Measurements from ENCODE around the gene GRIN2A. TPM values are rescaled to one million over a fixed set of nuclear protein-coding genes. Genes with fewer than 3 reads are reported as not detected.

Gene GRIN2A
- polyA plus RNA-seq, 1 donor from 2014 or later = 0.11 TPM

DNA sequence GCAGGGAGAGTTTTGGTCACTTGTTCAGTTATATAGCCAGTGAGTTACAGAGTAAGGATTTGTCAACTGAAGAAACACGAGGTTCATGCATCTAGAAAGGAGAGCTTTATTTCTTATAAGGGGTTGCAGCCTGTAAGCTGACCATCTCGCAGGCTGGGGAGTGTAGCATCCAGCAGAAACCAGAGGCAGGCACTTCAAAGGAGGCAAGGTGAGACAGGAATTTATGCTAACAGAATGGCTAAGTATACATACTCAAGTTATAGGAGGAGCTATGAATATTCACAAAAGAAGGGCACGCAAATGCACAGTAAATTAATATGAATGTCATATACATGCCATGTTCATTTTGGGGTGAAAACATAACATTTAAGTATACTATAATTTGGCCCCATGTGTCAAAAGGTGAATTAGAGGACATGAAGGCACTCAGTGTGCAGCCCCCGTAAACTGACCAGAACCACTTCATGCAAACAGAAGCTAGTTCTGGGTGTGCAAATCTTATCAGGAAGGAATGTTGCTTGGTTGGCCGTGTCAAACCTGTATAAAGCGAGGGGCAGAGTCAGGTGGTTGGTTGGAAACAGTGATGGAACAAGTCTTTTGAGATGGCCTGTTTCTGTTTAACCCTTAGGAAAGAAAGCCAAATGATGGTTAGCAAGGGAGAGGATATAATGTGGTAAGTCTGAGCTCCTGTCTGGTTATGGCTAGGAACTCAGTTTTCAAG is 97.0 kb downstream of the GRIN2A start:
- Histone ChIP-seq H3K79me2 (replicated peaks; ENCODE audit: insufficient read depth, low read length) (no peaks in the 10 kb centered on the region), H3F3A (ENCODE audit: insufficient read depth, low read length, poor library complexity, severe bottlenecking) (no peaks in the 10 kb centered on the region), H3K4me2 (ENCODE audit: low read length) (no peak overlapping the region), H3K36me3 (ENCODE audit: insufficient read depth, low read length) (no peaks in the 10 kb centered on the region), H3K27me3 (ENCODE audit: insufficient read depth, low read depth, low read length) (no peaks in the 10 kb centered on the region), H3K27ac (ENCODE audit: low read length) (no peak overlapping the region), H3K9ac (ENCODE audit: low read length) (no peak overlapping the region), H3K9me3 (ENCODE audit: low read length) (no peaks in the 10 kb centered on the region), H3K9me2 (ENCODE audit: insufficient read depth, low read length) (no peaks in the 10 kb centered on the region), H2AFZ (ENCODE audit: low read depth, low read length) (no peak overlapping the region), H4K20me1 (ENCODE audit: insufficient read depth) (no peaks in the 10 kb centered on the region), H3K4me3 (ENCODE audit: low read length) (no peak overlapping the region)
- TF ChIP-seq EZH2 (IDR thresholded peaks at IDR 0.05; ENCODE audit: borderline replicate concordance, insufficient read depth, low read length, poor library complexity, severe bottlenecking) (no peak), RAD21 (conservative IDR thresholded peaks at IDR 0.05) (no peak), TAF1 (IDR thresholded peaks at IDR 0.05; ENCODE audit: low read depth) (no peak), SMC3 (conservative IDR thresholded peaks at IDR 0.05; ENCODE audit: poor library complexity) (no peak), EP300 (conservative IDR thresholded peaks at IDR 0.05; ENCODE audit: poor library complexity, severe bottlenecking) (no peak)
- TF ChIP-seq, protein P1, sequence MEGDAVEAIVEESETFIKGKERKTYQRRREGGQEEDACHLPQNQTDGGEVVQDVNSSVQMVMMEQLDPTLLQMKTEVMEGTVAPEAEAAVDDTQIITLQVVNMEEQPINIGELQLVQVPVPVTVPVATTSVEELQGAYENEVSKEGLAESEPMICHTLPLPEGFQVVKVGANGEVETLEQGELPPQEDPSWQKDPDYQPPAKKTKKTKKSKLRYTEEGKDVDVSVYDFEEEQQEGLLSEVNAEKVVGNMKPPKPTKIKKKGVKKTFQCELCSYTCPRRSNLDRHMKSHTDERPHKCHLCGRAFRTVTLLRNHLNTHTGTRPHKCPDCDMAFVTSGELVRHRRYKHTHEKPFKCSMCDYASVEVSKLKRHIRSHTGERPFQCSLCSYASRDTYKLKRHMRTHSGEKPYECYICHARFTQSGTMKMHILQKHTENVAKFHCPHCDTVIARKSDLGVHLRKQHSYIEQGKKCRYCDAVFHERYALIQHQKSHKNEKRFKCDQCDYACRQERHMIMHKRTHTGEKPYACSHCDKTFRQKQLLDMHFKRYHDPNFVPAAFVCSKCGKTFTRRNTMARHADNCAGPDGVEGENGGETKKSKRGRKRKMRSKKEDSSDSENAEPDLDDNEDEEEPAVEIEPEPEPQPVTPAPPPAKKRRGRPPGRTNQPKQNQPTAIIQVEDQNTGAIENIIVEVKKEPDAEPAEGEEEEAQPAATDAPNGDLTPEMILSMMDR (IDR thresholded peaks at IDR 0.05; ENCODE audit: poor library complexity, severe bottlenecking) = no peak

DNA sequence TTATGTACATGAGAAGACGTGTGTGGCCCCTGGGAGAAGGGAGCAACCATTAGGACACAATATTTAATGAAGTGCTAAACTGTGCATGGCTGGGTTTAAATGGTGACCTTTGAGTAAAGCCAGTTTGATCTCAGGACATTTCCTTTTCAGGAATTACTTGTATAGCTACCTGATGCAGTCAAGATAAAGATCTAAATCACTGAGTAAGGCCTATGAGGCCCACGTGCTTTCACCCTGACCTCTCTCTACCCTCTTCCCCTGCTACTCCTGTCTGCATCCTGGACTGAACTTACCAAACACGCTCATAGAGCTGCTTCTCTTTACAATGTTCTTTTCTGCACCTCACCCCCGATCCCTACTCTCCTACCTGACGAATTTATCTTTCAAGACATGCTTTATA is 98.9 kb downstream of the GRIN2A start:
- Histone ChIP-seq H3K4me2 (ENCODE audit: low read length) (no peak overlapping the region), H3F3A (ENCODE audit: insufficient read depth, low read length, poor library complexity, severe bottlenecking) (no peaks in the 10 kb centered on the region), H3K9ac (ENCODE audit: low read length) (no peak overlapping the region), H3K9me3 (ENCODE audit: low read length) (no peaks in the 10 kb centered on the region), H3K4me3 (ENCODE audit: low read length) (no peak overlapping the region), H4K20me1 (ENCODE audit: insufficient read depth) (no peaks in the 10 kb centered on the region), H2AFZ (ENCODE audit: low read depth, low read length) (no peak overlapping the region), H3K79me2 (replicated peaks; ENCODE audit: insufficient read depth, low read length) (no peaks in the 10 kb centered on the region), H3K9me2 (ENCODE audit: insufficient read depth, low read length) (no peaks in the 10 kb centered on the region), H3K36me3 (ENCODE audit: insufficient read depth, low read length) (no peaks in the 10 kb centered on the region), H3K27me3 (ENCODE audit: insufficient read depth, low read depth, low read length) (no peaks in the 10 kb centered on the region), H3K27ac (ENCODE audit: low read length) (no peak overlapping the region)
- TF ChIP-seq RAD21 (conservative IDR thresholded peaks at IDR 0.05) = no peak

DNA sequence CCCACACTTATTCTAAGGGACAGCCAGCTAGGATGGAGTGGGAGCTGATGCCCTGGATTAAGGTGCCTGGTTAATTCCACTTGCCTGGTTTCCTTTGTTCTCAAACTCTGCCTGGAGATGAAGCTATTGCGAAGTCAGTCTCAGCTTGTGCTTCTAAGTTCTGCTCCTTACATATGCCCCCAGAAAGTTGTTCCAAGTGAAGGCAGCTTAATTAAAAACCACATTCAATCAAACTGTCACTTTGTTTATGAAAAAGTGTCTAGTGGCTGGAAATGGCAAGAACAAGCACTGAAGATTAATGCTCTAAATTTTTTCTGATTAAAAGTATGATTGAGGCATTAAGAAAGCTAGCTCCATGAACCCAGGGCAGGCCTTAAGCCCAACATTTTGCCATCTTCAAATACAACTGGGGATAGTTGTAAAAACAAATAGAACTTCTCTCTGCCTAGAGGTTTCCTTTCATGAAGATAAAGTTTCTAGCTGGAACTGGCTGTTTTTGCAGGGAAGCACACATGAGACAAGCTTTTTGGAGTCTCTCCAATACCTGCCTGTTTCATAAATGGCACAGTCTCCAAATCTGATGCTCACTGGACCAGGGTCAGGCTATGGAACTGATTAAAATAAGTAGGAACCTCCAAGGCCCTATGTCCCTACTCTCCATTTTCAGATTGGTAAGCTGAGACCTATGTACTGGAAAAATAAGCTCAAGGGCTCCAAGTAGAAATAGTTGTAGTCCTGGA is 100.9 kb downstream of the GRIN2A start:
- Histone ChIP-seq H3K4me3 (ENCODE audit: low read length) (no peak overlapping the region), H3K27me3 (ENCODE audit: insufficient read depth, low read depth, low read length) (no peaks in the 10 kb centered on the region), H2AFZ (ENCODE audit: low read depth, low read length) (no peak overlapping the region), H3K27ac (ENCODE audit: low read length) (no peak overlapping the region), H3K79me2 (replicated peaks; ENCODE audit: insufficient read depth, low read length) (no peaks in the 10 kb centered on the region), H3K4me2 (ENCODE audit: low read length) (no peak overlapping the region), H4K20me1 (ENCODE audit: insufficient read depth) (no peaks in the 10 kb centered on the region), H3K9me2 (ENCODE audit: insufficient read depth, low read length) (no peaks in the 10 kb centered on the region), H3K36me3 (ENCODE audit: insufficient read depth, low read length) (no peaks in the 10 kb centered on the region), H3F3A (ENCODE audit: insufficient read depth, low read length, poor library complexity, severe bottlenecking) (no peaks in the 10 kb centered on the region), H3K9me3 (ENCODE audit: low read length) (no peaks in the 10 kb centered on the region), H3K9ac (ENCODE audit: low read length) (no peak overlapping the region)
- TF ChIP-seq, protein P2, sequence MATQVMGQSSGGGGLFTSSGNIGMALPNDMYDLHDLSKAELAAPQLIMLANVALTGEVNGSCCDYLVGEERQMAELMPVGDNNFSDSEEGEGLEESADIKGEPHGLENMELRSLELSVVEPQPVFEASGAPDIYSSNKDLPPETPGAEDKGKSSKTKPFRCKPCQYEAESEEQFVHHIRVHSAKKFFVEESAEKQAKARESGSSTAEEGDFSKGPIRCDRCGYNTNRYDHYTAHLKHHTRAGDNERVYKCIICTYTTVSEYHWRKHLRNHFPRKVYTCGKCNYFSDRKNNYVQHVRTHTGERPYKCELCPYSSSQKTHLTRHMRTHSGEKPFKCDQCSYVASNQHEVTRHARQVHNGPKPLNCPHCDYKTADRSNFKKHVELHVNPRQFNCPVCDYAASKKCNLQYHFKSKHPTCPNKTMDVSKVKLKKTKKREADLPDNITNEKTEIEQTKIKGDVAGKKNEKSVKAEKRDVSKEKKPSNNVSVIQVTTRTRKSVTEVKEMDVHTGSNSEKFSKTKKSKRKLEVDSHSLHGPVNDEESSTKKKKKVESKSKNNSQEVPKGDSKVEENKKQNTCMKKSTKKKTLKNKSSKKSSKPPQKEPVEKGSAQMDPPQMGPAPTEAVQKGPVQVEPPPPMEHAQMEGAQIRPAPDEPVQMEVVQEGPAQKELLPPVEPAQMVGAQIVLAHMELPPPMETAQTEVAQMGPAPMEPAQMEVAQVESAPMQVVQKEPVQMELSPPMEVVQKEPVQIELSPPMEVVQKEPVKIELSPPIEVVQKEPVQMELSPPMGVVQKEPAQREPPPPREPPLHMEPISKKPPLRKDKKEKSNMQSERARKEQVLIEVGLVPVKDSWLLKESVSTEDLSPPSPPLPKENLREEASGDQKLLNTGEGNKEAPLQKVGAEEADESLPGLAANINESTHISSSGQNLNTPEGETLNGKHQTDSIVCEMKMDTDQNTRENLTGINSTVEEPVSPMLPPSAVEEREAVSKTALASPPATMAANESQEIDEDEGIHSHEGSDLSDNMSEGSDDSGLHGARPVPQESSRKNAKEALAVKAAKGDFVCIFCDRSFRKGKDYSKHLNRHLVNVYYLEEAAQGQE (IDR thresholded peaks at IDR 0.05; ENCODE audit: borderline replicate concordance) = no peak
- TF ChIP-seq MXI1 (conservative IDR thresholded peaks at IDR 0.05; ENCODE audit: poor library complexity, severe bottlenecking) (no peak), POLR2AphosphoS5 (IDR thresholded peaks at IDR 0.05) (no peak), TAF1 (IDR thresholded peaks at IDR 0.05; ENCODE audit: low read depth) (no peak)
